Neuron (in vitro differentiated cells): ENCODE measurements around the gene METAP1.
"Not testable (repeated sequence)": the region's sequence is repeated elsewhere in the genome, so short reads cannot be mapped to it uniquely, and the experiment has no call there.

Experiments used
- H2AFZ ChIP-seq: one replicate; pipeline ENCODE4 v1.6.1; 2013; ENCODE audit warnings: low read depth, mild to moderate bottlenecking, inconsistent platforms, low read length, moderate library complexity
- H3K27me3 ChIP-seq: one replicate; pipeline ENCODE4 v1.6.1; 2013; ENCODE audit warnings: low read length; ENCODE audit not compliant: insufficient read depth
- H3K36me3 ChIP-seq: one replicate; pipeline ENCODE4 v1.6.1; 2013; ENCODE audit warnings: low read length; ENCODE audit not compliant: insufficient read depth
- H3K4me1 ChIP-seq: one replicate; pipeline ENCODE4 v1.6.1; 2013; ENCODE audit warnings: low read length; ENCODE audit not compliant: insufficient read depth
- H3K4me3 ChIP-seq: 2 replicates; pipeline ENCODE4 v1.5.1; 2013; ENCODE audit warnings: mild to moderate bottlenecking, low read length, moderate library complexity
- H3K9me3 ChIP-seq: one replicate; pipeline ENCODE4 v1.6.1; 2013; ENCODE audit warnings: low read length

The METAP1 gene

GRCh38 chr4:99099311-99099710 is 103.8 kb downstream of the METAP1 start:
- Histone ChIP-seq H3K4me3 (no peak overlapping the region), H2AFZ (no peak overlapping the region), H3K9me3 (peaks cover 3% of the 10 kb centered on the region), H3K36me3 (no peaks in the 10 kb centered on the region), H3K4me1 (no peaks in the 10 kb centered on the region), H3K27me3 (no peaks in the 10 kb centered on the region)

GRCh38 chr4:99099814-99100213 is 104.3 kb downstream of the METAP1 start:
- not testable (repeated sequence) for H3K36me3 ChIP-seq, H2AFZ ChIP-seq, H3K9me3 ChIP-seq, H3K4me1 ChIP-seq, H3K27me3 ChIP-seq, H3K4me3 ChIP-seq

- Histone ChIP-seq H3K4me3 (no peak overlapping the region), H2AFZ (no peak overlapping the region), H3K9me3 (peaks cover 3% of the 10 kb centered on the region), H3K4me1 (no peaks in the 10 kb centered on the region), H3K36me3 (no peaks in the 10 kb centered on the region), H3K27me3 (no peaks in the 10 kb centered on the region)
Observed at GRCh38 chr4:99100876-99101275, 105.4 kb downstream of the METAP1 start.

- H3K27me3 ChIP-seq = no peaks in the 10 kb centered on the region
- no peaks in the 10 kb centered on the region for H3K36me3 ChIP-seq
- H2AFZ ChIP-seq = no peak overlapping the region
- H3K4me3 ChIP-seq = no peak overlapping the region
- H3K9me3 ChIP-seq = peaks cover 3% of the 10 kb centered on the region
- H3K4me1 ChIP-seq = no peaks in the 10 kb centered on the region
Observed at GRCh38 chr4:99102634-99103033, 107.1 kb downstream of the METAP1 start.

GRCh38 chr4:99103166-99103565 is 107.6 kb downstream of the METAP1 start:
- no peak overlapping the region for H3K4me3 ChIP-seq
- H3K9me3 ChIP-seq = peaks cover 3% of the 10 kb centered on the region
- no peaks in the 10 kb centered on the region for H3K36me3 ChIP-seq
- no peak overlapping the region for H2AFZ ChIP-seq
- no peaks in the 10 kb centered on the region for H3K27me3 ChIP-seq
- H3K4me1 ChIP-seq = no peaks in the 10 kb centered on the region

GRCh38 chr4:99104153-99104552 is 108.6 kb downstream of the METAP1 start:
- no peaks in the 10 kb centered on the region for H3K36me3 ChIP-seq
- H3K9me3 ChIP-seq = peaks cover 3% of the 10 kb centered on the region
- no peak overlapping the region for H2AFZ ChIP-seq
- no peaks in the 10 kb centered on the region for H3K27me3 ChIP-seq
- H3K4me1 ChIP-seq = no peaks in the 10 kb centered on the region
- no peak overlapping the region for H3K4me3 ChIP-seq

GRCh38 chr4:99109286-99109685 is 113.8 kb downstream of the METAP1 start:
- H3K4me1 ChIP-seq, H2AFZ ChIP-seq, H3K4me3 ChIP-seq, H3K36me3 ChIP-seq, H3K27me3 ChIP-seq, H3K9me3 ChIP-seq: not testable (repeated sequence)
